Stomach (tissue), 9 donors: Measurements from ENCODE around the gene SBF1. TPM values are rescaled to one million over a fixed set of nuclear protein-coding genes. Genes with fewer than 3 reads are reported as not detected.
"Not testable (repeated sequence)": the region's sequence is repeated elsewhere in the genome, so short reads cannot be mapped to it uniquely, and the experiment has no call there.

Experiments
- DNase-seq, 2 donors: peaks; one replicate each; pipeline versions ENCODE4 v3.0.0 to v3.0.0-alpha.2; 2013 to 2019
- H3K27ac ChIP-seq, 5 donors: fragments of 200-600 bp in 4 of 5; sonication (generic) in 4 of 5; one replicate each; pipeline ENCODE4 v1.5.1; 2013 to 2019; ENCODE audit warnings: mild to moderate bottlenecking in 1 of 5, moderate library complexity in 1 of 5
- H3K27me3 ChIP-seq, 3 donors: fragments of 200-600 bp; sonication (generic); one replicate each; pipeline ENCODE4 v1.5.1; 2017 to 2019; ENCODE audit warnings: mixed run types in 1 of 3
- H3K36me3 ChIP-seq, 4 donors: fragments of 200-600 bp; sonication (generic); 1 replicate in 3 of 4; 2 replicates in 1 of 4; pipeline ENCODE4 v1.5.1; 2016 to 2019
- H3K4me1 ChIP-seq, 4 donors: fragments of 200-600 bp; sonication (generic); one replicate each; pipeline ENCODE4 v1.5.1; 2016 to 2019
- H3K4me3 ChIP-seq, 4 donors: fragments of 200-600 bp; sonication (generic) in 3 of 4; one replicate each; pipeline ENCODE4 v1.5.1; 2016 to 2019; ENCODE audit warnings: mild to moderate bottlenecking in 1 of 4
- H3K9me3 ChIP-seq, 4 donors: fragments of 200-600 bp; sonication (generic); one replicate each; pipeline ENCODE4 v1.5.1; 2016 to 2019
- CTCF ChIP-seq, 7 experiments: fragments of 450-650 bp in 4 of 7; fragments of 200-600 bp in 3 of 7; sonication (generic) in 3 of 7; IDR thresholded peaks; one replicate each; pipeline ENCODE4 v1.5.1; 2016 to 2019; ENCODE audit warnings: antibody characterized with exemption in 7 of 7, control low read depth in 2 of 7, mild to moderate bottlenecking in 1 of 7
- EP300 ChIP-seq: sonication (generic); formaldehyde crosslinking; IDR thresholded peaks from one replicate; pipeline ENCODE4 v1.6.1; 2017; ENCODE audit warnings: antibody characterized with exemption
- POLR2A ChIP-seq, 4 donors: fragments of 450-650 bp; IDR thresholded peaks; one replicate each; pipeline ENCODE4 v1.6.1; 2016; ENCODE audit warnings: antibody characterized with exemption in 4 of 4, control low read depth in 2 of 4, mild to moderate bottlenecking in 1 of 4, moderate library complexity in 1 of 4
- POLR2AphosphoS5 ChIP-seq, 3 donors: sonication (generic); formaldehyde crosslinking; IDR thresholded peaks; one replicate each; pipeline ENCODE4 v1.6.1; 2016; ENCODE audit warnings: antibody characterized with exemption in 3 of 3
- WGBS, 5 donors: extraction: QIAGEN DNeasy Blood & Tissue Kit in 3 of 5; methylation state at CpG; one replicate each; pipeline versions ENCODE4 v1.1.5 to v1.1.7; 2013 to 2018; 5-methylcytosine and 5-hydroxymethylcytosine counted together
- intact Hi-C: fragments of 100-400 bp; cut with DNase I; formaldehyde crosslinking; loops from one replicate; pipeline ENCODE4 v1.15.1; 2023; ENCODE audit warnings: low total_unique reads
- polyA plus RNA-seq, 3 donors: library from polyadenylated mRNA; stranded (reverse); fragments of 200-250 nt; gene quantifications; one replicate each; pipeline ENCODE4 v1.2.3, GENCODE V29; 2013
- total RNA-seq, 5 donors: library from RNA; depleted of rRNA; stranded (reverse); fragments of >200 nt; gene quantifications; one replicate each; pipeline versions ENCODE4 v1.1.0 to v1.2.3, GENCODE V29; 2014 to 2016
- donor health status: healthy with polysubstance abuse.
- donor health status: Bipolar disorder and iron deficiency.
- donor health status: healthy.

Gene SBF1
- total and polyA plus RNA-seq, 8 donors = 9.6 to 122 (median 50.6) TPM

- DNase-seq = no peak
- peaks cover 29 to 44% (median 41%) of the 10 kb centered on the region in 4 donors for H3K4me1 ChIP-seq
- H3K36me3 ChIP-seq = peaks cover 45 to 64% (median 62%) of the 10 kb centered on the region in 4 donors
- H3K4me3 ChIP-seq = no peak overlapping the region
- no peaks in the 10 kb centered on the region for H3K27me3 ChIP-seq
- WGBS, 5 donors = 83 to 87% (median 85%) methylated on average over 12 to 22 of the region's 22 CpGs
- H3K9me3 ChIP-seq = no peaks in the 10 kb centered on the region
- H3K27ac ChIP-seq = no peak overlapping the region
- no peak for TF ChIP-seq POLR2AphosphoS5 (IDR thresholded peaks at IDR 0.05)
- no peak for TF ChIP-seq EP300
- TF ChIP-seq POLR2A (IDR thresholded peaks at IDR 0.05) = no peak
- TF ChIP-seq CTCF (IDR thresholded peaks at IDR 0.05) = no peak
- intact Hi-C loops = no loop called here
Observed at GRCh38 chr22:50522806-50523438, 48.1 kb upstream of the SBF1 start.

- intact Hi-C loops = no loop called here
- TF ChIP-seq POLR2A (IDR thresholded peaks at IDR 0.05) (no peak), POLR2AphosphoS5 (IDR thresholded peaks at IDR 0.05) (no peak), CTCF (IDR thresholded peaks at IDR 0.05) (no peak), EP300 (no peak)
- no peak overlapping the region for H3K4me3 ChIP-seq
- H3K27me3 ChIP-seq = no peaks in the 10 kb centered on the region
- 88 to 93% (median 91%) methylated on average over 7 to 15 of the region's 15 CpGs for WGBS, 5 donors
- H3K4me1 ChIP-seq = peaks cover 27 to 41% (median 37%) of the 10 kb centered on the region in 4 donors
- H3K36me3 ChIP-seq = peaks cover 51 to 70% (median 69%) of the 10 kb centered on the region in 4 donors
- no peaks in the 10 kb centered on the region for H3K9me3 ChIP-seq
- DNase-seq = no peak
- H3K27ac ChIP-seq = no peak overlapping the region
Observed at GRCh38 chr22:50522208-50522805, 47.5 kb upstream of the SBF1 start.

GRCh38 chr22:50521710-50522109 lies 46.9 kb upstream of the SBF1 start:
- H3K9me3 ChIP-seq = no peaks in the 10 kb centered on the region
- no peaks in the 10 kb centered on the region for H3K27me3 ChIP-seq
- no peak for TF ChIP-seq POLR2A (IDR thresholded peaks at IDR 0.05)
- peaks cover 21 to 35% (median 31%) of the 10 kb centered on the region in 4 donors for H3K4me1 ChIP-seq
- DNase-seq = no peak
- H3K36me3 ChIP-seq = peaks cover 52 to 76% (median 75%) of the 10 kb centered on the region in 4 donors
- intact Hi-C loops = no loop called here
- H3K27ac ChIP-seq = no peak overlapping the region
- WGBS, 5 donors = 90 to 93% (median 92%) methylated on average over 8 to 10 of the region's 10 CpGs
- H3K4me3 ChIP-seq = no peak overlapping the region

GRCh38 chr22:50520826-50521453 lies 46.1 kb upstream of the SBF1 start:
- Histone ChIP-seq H3K9me3 (no peaks in the 10 kb centered on the region), H3K27ac (no peak overlapping the region), H3K4me1 (peaks cover 15 to 28% (median 24%) of the 10 kb centered on the region in 4 donors), H3K27me3 (no peaks in the 10 kb centered on the region), H3K4me3 (no peak overlapping the region), H3K36me3 (peaks cover 52 to 84% (median 81%) of the 10 kb centered on the region in 4 donors)
- intact Hi-C loops = no loop called here
- TF ChIP-seq CTCF (IDR thresholded peaks at IDR 0.05) (no peak), POLR2AphosphoS5 (IDR thresholded peaks at IDR 0.05) (no peak), EP300 (no peak), POLR2A (IDR thresholded peaks at IDR 0.05) (no peak)
- 90 to 94% (median 92%) methylated on average over 11 to 13 of the region's 13 CpGs for WGBS, 5 donors
- no peak for DNase-seq

GRCh38 chr22:50520184-50520583 lies 45.3 kb upstream of the SBF1 start:
- H3K27ac ChIP-seq, H3K27me3 ChIP-seq, H3K9me3 ChIP-seq, H3K4me3 ChIP-seq, DNase-seq, intact Hi-C loops: not testable (repeated sequence)
- WGBS, 5 donors = 97 to 100% (median 98%) methylated on average over 8 of the region's 8 CpGs
- peaks cover 52 to 84% (median 82%) of the 10 kb centered on the region in 4 donors for H3K36me3 ChIP-seq
- H3K4me1 ChIP-seq = peaks cover 14 to 25% (median 22%) of the 10 kb centered on the region in 4 donors
